Heart left ventricle (tissue), 13 donors: ENCODE results near the gene CYP2U1.

Source experiments
- POLR2A ChIP-seq, 2 donors: fragments of 450-650 bp; IDR thresholded peaks; one replicate each; pipeline ENCODE4 v1.6.1; 2017; ENCODE audit warnings: antibody characterized with exemption in 2 of 2, mild to moderate bottlenecking in 2 of 2, moderate library complexity in 2 of 2
- TF ChIP-seq, protein P1 (sequence below), 12 donors: fragments of 200-600 bp; sonication (generic) in 4 of 12; IDR thresholded peaks; one replicate each; pipeline versions ENCODE4 v1.5.0 to v1.8.0; 2018 to 2022; ENCODE audit warnings: antibody characterized with exemption in 12 of 12, mild to moderate bottlenecking in 5 of 12
- donor health status: ischemic (EF 13 %, LVEDD 7.1; RV severe dilation, severe dysfunction).
- donor health status: DM: no; HTN: yes; CAD: no.
- donor health status: DM: no; HTN: no; CAD: no.
- donor health status: ischemic (EF 25% LVEDD 6.9; RV normal size, moderate dysfunction).
- donor health status: ischemic (EF 25% LVEDD 5.7; RV mildly dilated, moderate dysfunction).
- donor health status: ischemic (EF 35%, LVEDD 5.7; RV mildly dilated, moderate dysfunction).
- donor health status: nonischemic (EF 11% LVEDD 7.7; RV severe dilation, severe dysfunction).
- donor health status: DM: yes; HTN: yes; CAD: no.
- donor health status: PGD.
- donor health status: ischemic (EF 29% LVEDD 5.4; RV normal size, mild dysfunction).
- donor health status: nonischemic (EF 23%, LVEDD 6.1; RV moderate dilation, normal function).

DNA sequence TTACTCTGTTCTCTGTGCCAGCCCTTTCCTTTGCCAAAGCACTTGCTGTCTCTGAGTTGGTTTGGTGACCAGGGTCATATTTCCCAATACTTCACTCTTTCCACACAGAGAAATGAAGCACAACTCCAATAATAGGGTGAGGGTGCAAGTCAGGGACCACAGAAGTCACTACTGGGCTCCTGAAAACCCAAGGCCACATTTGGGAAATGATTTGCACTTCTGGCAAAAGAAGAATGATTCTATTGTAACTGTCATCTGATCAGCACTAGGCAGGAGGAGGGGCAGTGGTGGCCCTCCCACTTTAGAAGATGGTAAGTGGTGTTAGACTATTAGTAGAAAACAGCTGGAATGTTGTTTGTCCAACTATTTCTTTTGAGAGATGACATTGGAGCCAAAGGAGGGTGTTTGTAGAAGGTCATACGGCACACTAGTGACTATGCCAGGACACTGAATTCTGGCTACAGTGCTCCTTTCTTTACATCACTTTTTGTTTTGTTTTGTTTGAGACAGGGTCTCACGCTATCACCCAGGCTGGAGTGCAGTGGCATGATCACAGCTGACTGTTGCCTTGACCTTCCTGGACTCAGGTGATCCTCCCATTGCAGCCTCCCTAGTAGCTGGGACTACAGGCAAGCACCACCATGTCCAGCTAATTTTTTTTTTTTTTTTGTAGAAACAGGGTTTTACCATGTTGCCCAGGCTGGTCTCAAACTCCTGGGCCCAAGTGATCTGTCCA lies 47.5 kb downstream of the CYP2U1 start:
- TF ChIP-seq POLR2A (IDR thresholded peaks at IDR 0.05): no peak
- TF ChIP-seq, protein P1, sequence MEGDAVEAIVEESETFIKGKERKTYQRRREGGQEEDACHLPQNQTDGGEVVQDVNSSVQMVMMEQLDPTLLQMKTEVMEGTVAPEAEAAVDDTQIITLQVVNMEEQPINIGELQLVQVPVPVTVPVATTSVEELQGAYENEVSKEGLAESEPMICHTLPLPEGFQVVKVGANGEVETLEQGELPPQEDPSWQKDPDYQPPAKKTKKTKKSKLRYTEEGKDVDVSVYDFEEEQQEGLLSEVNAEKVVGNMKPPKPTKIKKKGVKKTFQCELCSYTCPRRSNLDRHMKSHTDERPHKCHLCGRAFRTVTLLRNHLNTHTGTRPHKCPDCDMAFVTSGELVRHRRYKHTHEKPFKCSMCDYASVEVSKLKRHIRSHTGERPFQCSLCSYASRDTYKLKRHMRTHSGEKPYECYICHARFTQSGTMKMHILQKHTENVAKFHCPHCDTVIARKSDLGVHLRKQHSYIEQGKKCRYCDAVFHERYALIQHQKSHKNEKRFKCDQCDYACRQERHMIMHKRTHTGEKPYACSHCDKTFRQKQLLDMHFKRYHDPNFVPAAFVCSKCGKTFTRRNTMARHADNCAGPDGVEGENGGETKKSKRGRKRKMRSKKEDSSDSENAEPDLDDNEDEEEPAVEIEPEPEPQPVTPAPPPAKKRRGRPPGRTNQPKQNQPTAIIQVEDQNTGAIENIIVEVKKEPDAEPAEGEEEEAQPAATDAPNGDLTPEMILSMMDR (IDR thresholded peaks at IDR 0.05): no peak
